ENCODE results near the gene COQ10A. TPM values are rescaled to one million over a fixed set of nuclear protein-coding genes. Genes with fewer than 3 reads are reported as not detected.

Gene COQ10A
- total and polyA plus RNA-seq, 2 of the 8 experiments (the other 6 are each of a cell fraction or from before 2014, with no cell fraction given), result 21.8 to 42.9 TPM

DNA sequence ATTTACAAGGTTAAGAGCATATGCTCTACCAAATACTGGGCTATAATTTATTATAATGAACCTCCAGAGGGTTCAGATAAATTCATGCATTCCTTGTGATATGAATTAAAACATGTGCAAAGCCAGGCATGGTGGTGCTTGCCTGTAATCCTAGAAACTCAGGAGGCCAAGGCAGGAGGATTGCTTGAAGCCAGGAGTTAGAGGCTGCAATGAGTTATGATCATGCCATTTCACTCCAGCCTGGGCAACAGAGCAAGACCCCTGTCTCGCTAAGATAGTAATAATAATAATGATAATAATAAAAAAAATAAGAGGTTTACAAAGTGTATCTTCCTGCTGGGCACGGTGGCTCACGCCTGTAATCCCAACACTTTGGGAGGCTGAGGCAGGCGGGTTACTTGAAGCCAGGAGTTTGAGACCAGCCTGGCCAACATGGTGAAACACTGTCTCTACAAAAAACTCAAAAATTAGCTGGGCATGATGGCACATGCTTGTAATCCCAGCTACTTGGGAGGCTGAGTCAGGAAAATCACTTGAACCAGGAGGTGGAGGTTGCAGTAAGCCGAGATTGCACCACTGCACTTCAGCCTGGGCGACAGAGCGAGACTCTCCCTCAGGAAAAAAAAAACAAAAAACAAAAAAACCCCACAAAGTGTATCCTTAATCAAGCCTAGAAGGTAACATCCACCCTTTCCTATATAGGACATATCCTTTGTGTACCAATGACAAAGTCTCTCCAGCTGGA lies 40.7 kb downstream of the COQ10A start:
- POLR2A ChIA-PET (ENCODE audit: partially characterized antibody), result interaction anchor here (0.6 to 1.9 kb wide), 6 partner anchors 8 to 142 kb away, joined by 3 to 6 read pairs (median 4); partner anchors contain the start of genes CNPY2 and TIMELESS
- Histone ChIP-seq H3K4me2 (ENCODE audit: insufficient read depth in 1 of 2, low read depth in 2 of 2, low read length in 2 of 2) (no peak overlapping the region), H4K8ac (ENCODE audit: extremely low read depth, insufficient read depth, low read length) (no peak overlapping the region), H3K79me2 (ENCODE audit: control insufficient read depth in 1 of 2, insufficient read depth in 2 of 2, low read length in 2 of 2) (no peaks in the 10 kb centered on the region), H3K18ac (ENCODE audit: extremely low read depth, low read length) (no peak overlapping the region), H4K91ac (replicated peaks; ENCODE audit: insufficient read length, low read length) (no peak overlapping the region), H4K5ac (ENCODE audit: insufficient read length, low read depth, low read length) (no peak overlapping the region), H4K20me1 (replicated peaks in 1 of 2; ENCODE audit: control insufficient read depth in 1 of 2, insufficient read depth in 2 of 2, low read length in 2 of 2) (no peaks in the 10 kb centered on the region), H3K4me1 (replicated peaks in 1 of 4; ENCODE audit: control insufficient read depth in 3 of 4, insufficient read depth in 4 of 4, low read length in 3 of 4) (no peaks in the 10 kb centered on the region), H3K27ac (ENCODE audit: low read depth, low read length) (no peak overlapping the region), H2BK20ac (ENCODE audit: low read length) (no peak overlapping the region), H3K4ac (replicated peaks; ENCODE audit: insufficient read length, low read depth, low read length) (no peak overlapping the region), H3K23me2 (ENCODE audit: low read depth, low read length) (no peaks in the 10 kb centered on the region), H3K4me3 (ENCODE audit: extremely low read depth in 1 of 4, insufficient read depth in 2 of 4, low read depth in 3 of 4, low read length in 4 of 4) (no peak overlapping the region), H3K36me3 (ENCODE audit: control insufficient read depth in 2 of 4, insufficient read depth in 4 of 4, low read length in 3 of 4) (peaks cover 5 to 63% (median 46%) of the 10 kb centered on the region in 4 experiments; a peak in 7 of 8 replicates), H2BK5ac (ENCODE audit: low read depth, low read length) (no peak overlapping the region), H2BK120ac (replicated peaks; ENCODE audit: low read depth, low read length) (no peak overlapping the region), H3K23ac (ENCODE audit: insufficient read length) (no peak overlapping the region), H2AFZ (ENCODE audit: low read length) (no peak overlapping the region), H3K9me3 (ENCODE audit: insufficient read depth in 2 of 2, low read depth in 1 of 2, low read length in 1 of 2) (no peaks in the 10 kb centered on the region), H3K9ac (replicated peaks in 1 of 4; ENCODE audit: extremely low read depth in 1 of 4, low read depth in 3 of 4, low read length in 3 of 4) (no peak overlapping the region), H2AK5ac (ENCODE audit: low read depth, low read length) (no peak overlapping the region), H3K79me1 (ENCODE audit: low read depth, low read length) (no peaks in the 10 kb centered on the region), H2BK12ac (ENCODE audit: low read depth, low read length) (no peak overlapping the region), H3K56ac (replicated peaks; ENCODE audit: insufficient read length, low read depth, low read length) (no peak overlapping the region), H3K14ac (ENCODE audit: insufficient read length) (no peak overlapping the region), H2BK15ac (ENCODE audit: low read length) (no peak overlapping the region), H3K27me3 (replicated peaks in 1 of 4; ENCODE audit: control insufficient read depth in 3 of 4, extremely low read depth in 1 of 4, insufficient read depth in 3 of 4, low read length in 3 of 4) (no peaks in the 10 kb centered on the region)
- TF ChIP-seq, protein P1, sequence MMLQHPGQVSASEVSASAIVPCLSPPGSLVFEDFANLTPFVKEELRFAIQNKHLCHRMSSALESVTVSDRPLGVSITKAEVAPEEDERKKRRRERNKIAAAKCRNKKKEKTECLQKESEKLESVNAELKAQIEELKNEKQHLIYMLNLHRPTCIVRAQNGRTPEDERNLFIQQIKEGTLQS (IDR thresholded peaks at IDR 0.05; ENCODE audit: insufficient read depth, low read depth, low read length), result no peak
- TF ChIP-seq CREB1 (IDR thresholded peaks at IDR 0.05) (no peak), SRF (IDR thresholded peaks at IDR 0.05; ENCODE audit: low read depth, low read length) (no peak), KDM1A (IDR thresholded peaks at IDR 0.05; ENCODE audit: borderline replicate concordance, low read length) (no peak), BRCA1 (IDR thresholded peaks at IDR 0.05; ENCODE audit: low read depth, low read length) (no peak), TAF7 (optimal IDR thresholded peaks at IDR 0.05; ENCODE audit: borderline replicate concordance, low read depth, low read length) (no peak), CHD2 (IDR thresholded peaks at IDR 0.05; ENCODE audit: low read length) (no peak), GABPA (IDR thresholded peaks at IDR 0.05; ENCODE audit: borderline replicate concordance, insufficient read depth, low read length) (no peak)
- DNase-seq (ENCODE audit: low read depth in 1 of 2, low spot score in 2 of 2), result no peak
- FAIRE-seq, result no peak
- WGBS, 2 experiments (ENCODE audit: extremely low coverage in 1 of 2, insufficient coverage in 1 of 2, insufficient read length in 1 of 2, insufficient replicate concordance in 2 of 2, low coverage in 1 of 2, low lambda C conversion rate in 2 of 2, missing lambda C conversion rate in 1 of 2), result 96% methylated on average over 7 of the region's 7 CpGs; no CpG with 5 or more reads in 1 of the 2 experiments
- CTCF ChIA-PET (ENCODE audit: partially characterized antibody), result interaction anchor here (1.0 to 2.1 kb wide), 2 partner anchors 10 to 188 kb away, joined by 3 to 12 read pairs; no protein-coding TSS in a partner anchor
